Renal pelvis (tissue), 4 donors: ENCODE data around the gene FOXJ2. TPM values are rescaled to one million over a fixed set of nuclear protein-coding genes. Genes with fewer than 3 reads are reported as not detected.
"Not testable (repeated sequence)": the region's sequence is repeated elsewhere in the genome, so short reads cannot be mapped to it uniquely, and the experiment has no call there.

ENCODE experiments used
- DNase-seq: peaks from one replicate; pipeline ENCODE4 v3.0.0-alpha.2; 2013
- polyA plus RNA-seq, 3 donors: library from polyadenylated mRNA; unstranded; fragments of 120-200 nt; gene quantifications; one replicate each; pipeline ENCODE4 v1.2.1, GENCODE V29; 2013; ENCODE audit not compliant: insufficient read length in 3 of 3

The FOXJ2 gene
- polyA plus RNA-seq, 3 donors = 20.1 to 24.1 (median 23.3) TPM

DNA sequence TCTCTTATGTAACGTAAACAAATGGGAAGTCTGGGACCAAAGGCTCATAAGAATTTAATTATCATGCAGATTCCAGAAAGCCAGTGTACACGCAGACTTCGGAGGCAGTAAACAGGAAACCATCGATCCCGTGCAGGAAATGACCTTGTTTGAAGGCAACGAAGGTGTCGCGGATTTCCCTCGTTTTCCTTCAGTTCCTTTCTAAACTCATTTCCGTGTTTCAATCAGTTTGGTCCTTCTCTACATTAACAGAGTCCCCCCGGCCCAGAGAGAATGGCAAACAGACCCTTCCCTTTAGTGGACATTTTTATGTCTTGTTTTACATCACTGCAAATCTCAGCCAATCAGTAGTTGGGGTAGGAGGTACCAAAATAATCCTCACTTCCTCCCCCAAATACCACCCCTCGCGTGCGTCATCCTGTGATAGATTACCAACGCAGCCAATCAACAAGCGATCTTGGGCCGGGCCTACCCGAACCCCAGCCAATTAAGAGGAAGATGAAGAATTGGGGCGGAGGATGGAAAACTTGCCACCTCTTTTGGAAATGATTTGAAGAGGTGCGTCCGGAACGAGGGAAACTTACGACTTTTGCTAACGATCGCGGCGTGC is 6.1 kb upstream of the FOXJ2 start:
- DNase-seq = peak; percentile 100

DNA sequence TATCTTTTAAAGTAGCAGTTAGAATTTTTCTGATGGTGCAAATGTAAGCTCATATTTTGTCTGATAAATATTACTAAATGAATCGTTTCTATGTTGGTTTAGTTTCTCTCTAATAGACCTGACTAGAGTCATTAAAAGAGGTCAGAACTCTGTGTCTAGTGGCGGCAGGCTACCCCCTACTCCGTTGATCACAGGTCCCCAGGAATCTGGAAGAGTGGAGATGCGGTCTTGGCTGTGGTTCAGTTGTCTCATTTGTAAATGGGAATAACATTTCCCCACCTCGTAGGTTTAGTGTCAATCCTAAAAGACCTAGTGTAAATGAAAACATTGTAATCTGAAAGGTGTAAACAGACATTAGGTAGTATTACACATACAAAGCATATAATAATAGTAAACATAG is 4.7 kb upstream of the FOXJ2 start:
- DNase-seq = no peak

DNA sequence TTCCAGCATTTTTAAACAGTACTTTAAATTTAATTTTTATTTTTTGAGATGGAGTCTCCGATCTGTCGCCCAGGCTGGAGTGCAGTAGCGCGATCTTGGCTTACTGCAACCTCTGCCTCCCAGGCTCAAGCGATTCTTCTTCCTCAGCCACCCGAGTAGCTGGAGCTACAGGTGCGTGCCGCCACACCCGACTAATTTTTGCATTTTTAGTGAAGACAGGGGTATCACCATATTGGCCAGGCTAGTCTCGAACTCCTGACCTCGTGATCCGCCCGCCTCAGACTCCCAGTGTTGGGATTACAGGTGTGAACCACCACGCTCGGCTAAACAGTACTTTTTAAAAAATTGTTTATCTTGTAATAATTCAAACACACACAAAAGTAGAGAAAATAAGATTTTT is 4.2 kb upstream of the FOXJ2 start:
- DNase-seq = no peak

DNA sequence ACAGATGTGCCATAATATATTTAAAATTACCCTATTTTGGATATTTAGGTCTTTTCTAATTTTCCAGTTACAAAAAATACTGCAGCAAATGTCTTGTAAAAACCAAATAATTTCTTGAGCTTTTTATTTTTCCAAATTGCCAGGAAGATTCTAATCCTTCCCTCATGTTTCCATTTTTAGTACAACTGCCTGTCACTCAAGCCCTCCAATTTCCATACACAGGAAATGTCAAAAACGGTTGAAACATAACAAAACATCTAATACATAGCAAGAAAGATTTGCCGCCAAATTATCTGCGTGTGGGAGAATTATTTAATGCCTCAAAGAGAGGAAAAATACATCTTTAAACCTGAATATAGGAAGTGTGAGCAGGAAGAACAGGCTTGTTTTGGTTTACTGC is 2.3 kb upstream of the FOXJ2 start:
- DNase-seq = no peak

DNA sequence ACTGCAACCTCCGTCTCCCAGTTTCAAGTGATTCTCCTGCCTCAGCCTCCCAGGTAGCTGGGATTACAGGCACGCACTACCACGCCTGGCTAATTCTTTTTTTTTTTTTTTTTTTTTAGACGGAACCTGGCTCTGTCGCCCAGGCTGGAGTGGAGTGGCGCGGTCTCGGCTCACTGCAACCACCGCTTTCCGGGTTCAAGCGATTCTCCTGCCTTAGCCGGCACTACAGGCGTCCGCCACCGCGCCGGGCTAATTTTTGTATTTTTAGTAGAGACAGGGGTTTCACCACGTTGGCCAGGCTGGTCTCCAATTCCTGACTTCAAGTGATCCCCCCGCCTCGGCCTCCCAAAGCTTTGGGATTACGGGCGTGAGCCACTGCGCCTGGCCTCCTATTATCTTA is 1.5 kb upstream of the FOXJ2 start:
- DNase-seq = not testable (repeated sequence)

DNA sequence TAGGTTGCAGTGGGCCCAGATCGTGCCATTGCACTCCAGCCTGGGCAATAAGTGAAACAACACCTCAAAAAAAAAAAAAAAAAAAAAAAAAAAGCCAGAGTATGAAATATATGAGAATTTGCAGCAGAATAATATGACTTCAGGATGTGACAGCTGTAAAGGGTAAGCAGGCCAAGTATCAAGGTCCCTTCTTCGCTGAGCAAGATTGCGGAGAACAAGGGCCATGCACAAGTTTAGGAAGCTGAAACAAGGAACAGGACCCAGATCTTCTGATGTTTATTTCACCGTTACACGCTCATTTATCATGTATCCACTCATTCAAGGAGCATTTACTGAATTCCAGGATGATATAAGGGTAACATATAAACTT is 659 bp upstream of the FOXJ2 start:
- no peak for DNase-seq

DNA sequence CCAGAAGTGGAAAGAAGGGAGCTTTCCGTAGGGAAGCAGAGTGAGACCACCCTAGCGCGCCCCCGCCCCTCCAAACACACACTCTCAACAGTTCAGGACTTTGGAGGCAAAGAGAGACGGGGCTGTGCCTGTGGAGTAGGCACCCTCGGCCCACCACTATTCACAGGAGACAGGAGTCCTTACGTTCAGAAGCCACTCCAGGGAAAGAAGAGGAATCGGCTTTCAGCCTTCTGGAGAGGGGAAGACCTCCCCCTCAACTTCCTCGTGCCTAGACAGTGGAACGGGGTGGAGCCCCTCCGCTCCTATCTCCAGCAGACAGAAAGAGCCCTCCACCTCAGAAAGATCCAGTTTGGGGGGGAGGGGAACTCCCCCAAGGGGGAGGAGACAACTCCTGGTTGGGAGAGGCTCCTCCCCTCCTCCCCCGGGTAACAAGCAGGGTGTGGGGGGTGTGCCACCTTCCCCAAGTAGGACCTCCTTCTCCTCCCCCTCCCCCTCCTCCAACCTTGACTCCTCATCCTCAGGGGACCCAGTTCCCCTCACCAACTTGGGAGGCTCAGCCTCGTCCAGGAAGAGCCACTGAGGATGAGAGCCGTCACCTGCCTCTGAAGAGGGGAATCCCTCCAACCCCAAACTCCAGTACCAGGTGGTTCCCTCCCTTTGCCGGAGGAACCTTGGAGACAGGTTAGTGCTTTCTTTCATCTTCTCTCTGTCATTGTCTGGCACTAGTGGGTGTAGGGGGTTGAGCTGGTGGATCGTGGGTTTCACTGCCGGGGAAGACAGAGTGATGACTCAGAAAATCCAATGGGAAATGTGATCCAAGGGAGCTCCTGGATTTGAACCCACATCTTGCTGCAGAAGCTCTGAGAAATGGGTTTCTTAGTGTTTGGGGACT is 883 bp downstream of the FOXJ2 start:
- peak; percentile 60 for DNase-seq

DNA sequence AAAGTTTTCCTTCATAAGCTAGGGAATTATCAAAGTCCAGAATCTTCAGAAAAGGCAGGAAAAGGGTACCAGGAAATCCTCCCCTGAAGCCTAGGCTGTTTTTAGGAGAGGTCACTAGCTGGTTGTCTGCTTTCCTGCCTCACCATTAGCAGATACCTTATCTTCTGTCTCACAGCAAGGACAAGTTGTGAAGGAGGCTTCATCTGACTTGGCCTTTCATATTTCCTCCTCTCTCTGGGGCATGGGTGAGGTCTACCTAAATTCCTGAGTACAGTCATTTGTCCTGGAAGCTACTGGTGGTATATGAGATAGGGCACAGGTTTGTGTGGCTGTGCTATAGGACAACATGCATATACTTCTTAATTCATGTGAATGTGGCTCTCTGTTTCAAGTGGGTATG is 2.3 kb downstream of the FOXJ2 start:
- DNase-seq = no peak

DNA sequence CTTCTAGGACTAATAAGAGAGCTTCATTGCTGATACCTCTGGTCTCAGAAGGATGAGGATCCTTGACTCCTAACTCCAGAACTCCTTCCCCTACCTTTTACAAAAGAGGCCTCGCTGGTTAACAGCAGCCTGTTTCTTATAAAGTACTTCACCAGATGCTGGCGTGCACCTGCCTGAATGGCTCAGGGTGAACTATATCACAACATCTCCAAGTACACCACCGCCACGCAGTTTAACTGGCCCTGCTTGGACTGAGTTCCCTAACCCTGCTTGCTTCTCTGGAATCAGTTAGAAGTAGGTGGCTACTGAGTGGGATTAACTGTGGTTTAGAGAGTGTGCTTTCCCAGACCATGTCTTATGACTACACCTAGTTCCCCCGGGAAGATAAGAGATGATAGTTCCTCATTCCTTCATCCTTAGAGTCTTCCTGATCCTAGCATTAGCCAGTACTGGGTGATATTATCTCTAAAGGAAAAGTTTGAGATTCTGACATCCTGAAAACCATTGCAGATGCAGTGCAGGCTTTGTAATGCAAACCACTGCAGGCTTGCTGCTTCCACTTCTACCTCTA is 3.0 kb downstream of the FOXJ2 start:
- no peak for DNase-seq

DNA sequence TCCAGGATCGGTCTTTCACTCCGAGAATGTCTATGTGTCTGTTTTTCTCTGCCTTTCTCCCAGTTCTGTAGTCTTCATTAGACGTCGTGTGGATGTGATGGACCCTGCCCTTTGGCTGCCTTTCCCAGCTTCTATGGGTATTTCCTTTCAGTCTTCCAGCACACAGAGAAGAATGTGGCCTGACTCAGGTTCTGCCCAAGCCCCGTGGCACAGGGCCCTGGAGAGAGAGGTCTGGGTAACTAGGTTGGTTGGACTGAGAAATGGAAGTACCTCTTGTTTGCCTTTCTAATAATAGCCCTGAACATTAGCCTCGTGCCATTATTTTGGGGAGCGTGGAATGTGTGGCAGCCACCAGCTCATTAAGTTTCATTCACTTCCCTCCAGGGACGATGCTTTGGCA is 3.8 kb downstream of the FOXJ2 start:
- DNase-seq = no peak

DNA sequence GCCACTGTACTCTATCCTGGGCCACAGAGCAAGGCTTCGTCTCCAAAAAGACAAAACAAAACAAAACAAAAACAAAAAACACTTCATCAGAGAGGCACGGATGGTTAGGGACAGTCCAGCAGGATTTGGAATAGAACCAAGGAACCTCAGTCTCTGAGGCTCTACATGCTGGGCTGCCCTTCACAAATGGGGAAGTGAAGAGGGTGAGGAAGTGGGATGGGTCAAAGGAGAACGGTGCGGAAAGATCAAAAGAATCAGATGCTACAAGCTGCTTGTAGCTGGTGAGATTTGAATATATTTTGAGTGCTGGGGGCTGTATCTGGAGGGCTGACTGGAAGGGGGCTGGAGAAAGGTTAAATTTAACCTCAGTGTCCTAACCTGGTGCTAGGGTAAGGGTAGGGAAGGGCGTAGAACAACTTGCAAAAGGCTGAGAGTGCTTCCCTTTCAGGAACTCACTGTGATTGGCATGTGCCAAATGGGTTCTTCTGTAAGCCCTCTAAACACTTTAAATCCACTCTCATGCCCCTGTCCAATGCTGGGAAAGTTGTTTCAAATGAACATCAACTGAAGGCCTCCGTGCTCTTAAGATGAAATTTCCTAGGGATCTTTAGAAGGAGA is 4.6 kb downstream of the FOXJ2 start:
- DNase-seq = no peak

DNA sequence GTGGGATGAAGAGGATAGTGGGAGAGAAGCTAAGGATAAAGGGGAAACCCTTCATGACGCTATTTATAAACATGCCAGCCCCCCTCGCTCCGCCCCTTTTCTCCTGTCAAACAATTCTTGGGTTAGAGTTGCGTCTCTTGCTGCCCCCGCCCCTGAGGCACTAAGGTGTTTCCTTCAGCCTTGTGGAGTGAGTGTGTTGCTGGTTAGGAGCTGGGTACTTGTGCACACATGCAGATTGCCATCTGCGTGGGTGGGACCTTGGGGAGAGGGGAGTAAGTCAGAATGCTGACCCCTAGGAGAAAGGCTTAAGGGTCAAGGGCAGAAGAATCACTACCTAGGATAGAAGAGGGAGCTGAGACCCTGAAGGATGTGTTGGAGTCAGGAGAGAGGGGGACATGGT is 5.4 kb downstream of the FOXJ2 start:
- no peak for DNase-seq

DNA sequence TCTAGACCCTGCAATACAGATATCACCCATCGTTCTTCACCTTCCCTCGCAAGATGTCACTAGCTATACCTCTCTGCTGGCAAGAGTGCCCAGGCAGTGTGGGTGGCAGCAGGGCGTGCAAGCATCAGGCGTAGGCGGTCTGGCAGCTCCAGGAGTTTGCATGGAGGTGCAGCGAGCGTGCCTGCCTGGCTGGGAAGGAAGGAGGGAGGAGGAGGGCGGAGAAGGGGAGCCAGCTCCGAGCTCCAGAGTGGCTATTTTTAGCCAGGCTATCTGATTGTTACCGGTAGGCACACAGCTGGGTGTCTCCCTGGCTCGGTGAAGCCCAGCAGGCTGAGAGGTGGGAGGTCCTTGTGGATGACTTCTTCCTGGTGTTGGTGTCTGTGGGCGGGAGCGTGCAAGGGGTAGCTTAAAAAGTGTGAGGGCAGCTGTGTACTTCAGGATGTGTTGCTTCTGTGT is 6.2 kb downstream of the FOXJ2 start:
- peak; percentile 62 for DNase-seq

DNA sequence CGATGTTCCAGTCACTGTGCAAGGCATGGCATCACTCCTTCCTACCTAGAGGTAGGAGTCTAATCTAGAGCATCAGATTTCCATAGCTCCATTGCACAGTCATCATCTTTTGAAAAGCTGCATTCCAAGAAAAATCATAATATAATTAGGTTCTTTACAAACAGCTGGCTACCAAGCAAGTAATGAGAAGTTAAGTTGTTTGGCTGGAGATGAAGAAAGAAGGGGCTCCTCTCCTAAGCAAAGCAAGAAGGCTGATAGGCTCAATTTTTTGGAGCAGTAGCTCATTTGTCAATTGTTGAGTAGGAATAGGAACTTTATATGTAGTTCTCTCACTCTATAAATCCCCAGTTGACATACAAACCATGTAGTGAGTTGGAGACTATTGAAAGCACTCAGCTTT is 8.3 kb downstream of the FOXJ2 start:
- no peak for DNase-seq

DNA sequence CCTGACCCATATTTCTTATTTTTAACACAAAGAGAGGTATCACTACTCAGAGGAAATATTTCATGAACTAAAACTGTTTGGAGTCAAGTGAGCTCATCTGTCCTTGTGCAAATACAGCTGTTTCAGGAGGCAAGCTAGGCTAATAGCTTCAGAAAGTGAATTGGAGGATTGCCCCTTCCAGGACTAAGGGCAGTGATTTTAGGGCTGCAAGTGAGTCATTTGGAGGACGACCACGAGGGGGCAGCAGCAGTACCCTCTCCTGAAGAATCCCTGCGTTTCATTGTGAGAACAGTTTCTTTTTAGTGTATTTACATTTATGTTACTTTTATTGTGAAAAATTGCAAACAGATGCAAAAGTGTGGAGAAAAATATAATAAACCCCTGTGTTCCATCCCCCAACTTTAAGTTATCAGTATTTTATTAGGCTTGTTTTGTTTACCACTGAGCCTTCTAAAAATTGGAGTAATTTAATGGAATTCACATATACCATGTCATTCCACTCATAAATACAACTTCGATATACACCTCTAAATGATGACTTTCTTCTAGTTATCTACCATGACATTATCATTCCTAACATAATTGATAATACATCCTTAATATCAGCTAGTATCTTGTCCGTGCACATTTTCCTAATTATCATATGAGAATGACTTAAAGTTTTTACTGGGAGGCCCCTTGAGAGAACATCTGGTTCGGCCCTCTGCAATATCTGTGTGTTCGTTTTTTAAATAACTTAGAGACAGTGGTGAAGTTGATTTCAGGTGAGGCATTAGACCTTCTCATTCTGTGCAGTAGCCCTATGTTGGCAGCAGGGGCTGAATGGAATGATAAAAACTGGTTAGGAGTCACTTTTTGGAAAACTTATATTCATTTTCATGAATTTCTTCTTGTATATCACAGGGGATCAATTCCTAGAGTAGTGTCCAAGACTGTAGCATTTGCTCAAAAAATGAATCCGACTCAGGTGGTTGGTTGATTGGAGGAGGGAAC is 13.7 kb downstream of the FOXJ2 start:
- DNase-seq = peak; percentile 70

DNA sequence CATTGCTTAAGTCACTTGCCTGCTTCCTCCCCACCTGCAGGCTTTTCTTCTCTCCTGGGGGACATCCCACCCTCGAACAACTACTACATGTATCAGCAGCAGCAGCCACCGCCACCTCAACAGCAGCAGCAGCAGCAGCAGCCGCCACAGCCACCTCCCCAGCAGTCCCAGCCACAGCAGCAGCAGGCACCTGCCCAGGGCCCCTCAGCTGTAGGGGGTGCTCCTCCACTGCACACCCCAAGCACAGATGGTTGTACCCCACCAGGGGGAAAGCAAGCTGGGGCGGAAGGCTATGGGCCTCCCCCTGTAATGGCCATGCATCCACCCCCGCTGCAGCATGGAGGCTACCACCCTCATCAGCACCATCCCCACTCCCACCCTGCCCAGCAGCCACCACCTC is 15.3 kb downstream of the FOXJ2 start:
- no peak for DNase-seq

DNA sequence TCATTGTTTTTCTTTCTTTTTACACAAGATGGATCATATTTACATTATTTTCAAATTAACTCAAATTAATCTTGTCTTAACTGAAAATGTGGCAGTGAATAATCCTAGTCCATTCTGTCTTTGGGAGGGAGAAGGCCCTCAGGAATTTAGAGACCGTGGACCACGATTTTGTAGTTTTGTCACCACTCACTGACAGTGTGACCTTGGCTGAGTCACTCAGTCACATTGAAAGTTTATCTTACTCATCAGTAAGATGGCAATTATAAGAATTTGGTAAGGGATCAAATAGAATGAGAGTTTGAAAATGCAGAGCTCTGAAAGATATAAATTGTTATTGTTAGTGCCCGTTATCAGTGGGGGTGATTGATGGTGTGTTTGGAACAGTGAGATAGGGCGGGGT is 16.4 kb downstream of the FOXJ2 start:
- no peak for DNase-seq

DNA sequence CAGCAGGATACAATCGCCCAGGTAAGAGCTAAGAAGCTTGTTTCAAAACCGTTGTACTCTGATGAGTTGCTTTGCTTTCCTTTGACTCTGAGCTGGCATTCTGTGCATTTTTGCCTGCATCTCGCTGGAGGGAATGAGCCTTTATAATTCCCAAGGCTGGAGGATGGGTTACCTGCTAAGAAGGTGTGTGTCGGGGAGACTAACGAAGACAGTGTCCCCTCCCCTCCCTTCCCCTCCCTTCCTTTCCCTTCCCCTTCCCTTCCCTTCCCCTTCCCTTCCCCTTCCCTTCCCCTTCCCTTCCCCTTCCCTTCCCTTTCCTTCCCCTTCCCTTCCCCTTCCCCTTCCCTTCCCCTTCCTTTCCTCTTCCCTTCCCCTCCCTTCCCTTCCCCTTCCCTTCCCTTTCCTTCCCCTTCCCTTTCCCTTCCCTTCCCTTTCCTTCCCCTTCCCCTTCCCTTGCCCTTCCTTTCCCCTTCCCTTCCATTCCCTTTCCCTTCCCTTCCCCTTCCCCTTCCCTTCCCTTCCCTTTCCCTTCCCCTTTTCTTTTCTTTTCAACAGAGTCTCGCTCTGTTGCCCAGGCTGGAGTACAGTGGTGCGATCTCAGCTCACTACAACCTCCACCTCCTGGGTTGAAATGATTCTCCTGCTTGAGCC is 18.2 kb downstream of the FOXJ2 start:
- DNase-seq = no peak

DNA sequence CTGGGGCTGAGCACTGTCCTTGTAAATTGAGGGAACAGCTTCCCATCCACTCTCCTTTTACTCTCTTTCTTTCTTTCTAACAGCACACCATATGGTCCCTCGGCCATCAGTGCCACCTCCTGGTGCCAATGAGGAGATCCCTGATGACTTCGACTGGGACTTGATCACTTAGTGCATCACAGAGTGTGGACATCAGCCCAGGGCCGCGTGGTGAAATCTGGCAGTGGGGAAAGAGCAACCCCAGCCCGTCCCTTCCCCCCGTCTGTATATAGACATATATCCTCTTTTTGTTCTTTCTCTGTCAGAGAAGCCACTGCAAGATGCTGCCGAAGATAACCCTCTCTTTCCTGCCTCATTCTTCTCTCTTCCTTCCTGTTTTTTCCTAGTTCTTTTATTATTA is 20.2 kb downstream of the FOXJ2 start:
- DNase-seq = no peak

DNA sequence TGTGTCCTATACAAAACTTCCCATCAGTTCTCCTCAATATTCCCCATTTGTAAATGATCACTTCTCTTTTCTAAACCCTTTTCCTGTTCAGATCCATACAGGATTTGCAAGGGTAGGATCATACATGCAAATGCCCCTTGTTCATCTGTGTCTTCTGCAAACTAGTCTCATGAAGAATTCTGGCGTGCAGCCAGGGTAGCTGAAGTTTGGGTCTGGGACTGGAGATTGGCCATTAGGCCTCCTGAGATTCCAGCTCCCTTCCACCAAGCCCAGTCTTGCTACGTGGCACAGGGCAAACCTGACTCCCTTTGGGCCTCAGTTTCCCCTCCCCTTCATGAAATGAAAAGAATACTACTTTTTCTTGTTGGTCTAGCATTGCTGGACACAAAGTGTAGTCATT is 22.3 kb downstream of the FOXJ2 start:
- DNase-seq = no peak

DNA sequence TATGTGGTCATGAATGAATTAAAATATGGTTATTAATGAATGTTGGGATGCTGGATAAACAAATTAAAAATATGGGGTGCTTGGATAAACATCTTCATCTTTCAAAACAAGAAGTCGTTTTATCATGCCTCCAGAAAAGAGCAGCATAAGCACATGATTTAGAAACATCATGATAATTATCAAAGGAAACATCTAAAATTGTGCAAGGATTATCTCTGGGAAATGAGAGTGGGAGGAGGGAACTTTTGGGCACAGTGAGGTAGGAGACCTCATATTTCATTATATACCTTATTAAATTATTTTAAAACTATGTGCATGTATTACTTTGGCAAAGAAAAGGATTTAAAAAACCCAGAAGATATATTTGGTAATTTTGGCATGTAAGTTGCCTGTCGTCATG is 24.8 kb downstream of the FOXJ2 start:
- DNase-seq = no peak
